Endothelial cell of umbilical vein (primary cell): Measurements from ENCODE around the gene M6PR. TPM values are rescaled to one million over a fixed set of nuclear protein-coding genes. Genes with fewer than 3 reads are reported as not detected.

Experiments
- Bru-seq: library from RNA; stranded (reverse); fragments of 400-500 nt; gene quantifications from one replicate; lab custom pipeline; 2021; lab: Mats Ljungman, UMichigan
- BruChase-seq, 2 experiments: library from RNA; stranded (reverse); fragments of 400-500 nt; gene quantifications; one replicate each; lab custom pipeline; 2021; lab: Mats Ljungman, UMichigan
- BruUV-seq: library from RNA; stranded (reverse); fragments of 400-500 nt; replicated peaks from 2 replicates; lab custom pipeline; 2021; lab: Mats Ljungman, UMichigan
- CTCF ChIA-PET: fragments of 300-600, 350-600 bp; sonication (Branson Sonifier 250); formaldehyde crosslinking; loops from one replicate; lab custom pipeline; 2021; ENCODE audit warnings: antibody characterized with exemption, inconsistent platforms; lab: Charles Lee
- POLR2A ChIA-PET: fragments of 300-600, 350-600 bp; sonication (Branson Sonifier 250); formaldehyde crosslinking; loops from one replicate; lab custom pipeline; 2021; ENCODE audit warnings: antibody characterized with exemption, inconsistent platforms; lab: Charles Lee
- DNase-seq: peaks from one replicate; pipeline ENCODE4 v3.0.0-alpha.2; 2011; ENCODE audit warnings: low read depth, low spot score
- FAIRE-seq: peaks from 2 replicates; lab custom pipeline; 2011; peaks lifted over from hg19 to GRCh38; lab: Jason Lieb, UNC
- H2AFZ ChIP-seq: 2 replicates; pipeline ENCODE4 v1.6.0; 2012; ENCODE audit warnings: low read depth, low read length, control low read depth, inconsistent platforms
- H3K27ac ChIP-seq: 2 replicates; pipeline ENCODE4 v1.5.1; 2011; ENCODE audit warnings: low read depth, mild to moderate bottlenecking, control low read depth, low read length, moderate library complexity; ENCODE audit not compliant: insufficient read depth
- H3K27me3 ChIP-seq, 2 experiments: 2 replicates each; pipeline versions ENCODE4 v1.6.0 to v1.6.1; 2011; ENCODE audit warnings: low read length in 2 of 2, mixed read lengths in 1 of 2; ENCODE audit not compliant: control insufficient read depth in 2 of 2, insufficient read depth in 2 of 2
- H3K36me3 ChIP-seq, 2 experiments: 2 replicates in 1 of 2; 3 replicates in 1 of 2; pipeline ENCODE4 v1.5.1; 2011; ENCODE audit warnings: low read length in 2 of 2, mild to moderate bottlenecking in 1 of 2, moderate library complexity in 1 of 2; ENCODE audit not compliant: control insufficient read depth in 2 of 2, insufficient read depth in 2 of 2; ENCODE audit errors: extremely low read depth in 1 of 2
- H3K4me1 ChIP-seq: 3 replicates; pipeline ENCODE4 v1.5.1; 2011; ENCODE audit warnings: mild to moderate bottlenecking, low read length; ENCODE audit not compliant: control insufficient read depth, insufficient read depth; ENCODE audit errors: extremely low read depth
- H3K4me2 ChIP-seq: 2 replicates; pipeline ENCODE4 v1.6.1; 2011; ENCODE audit warnings: low read length, control low read depth, mixed read lengths; ENCODE audit not compliant: insufficient read depth
- H3K4me3 ChIP-seq, 3 experiments: fragments of 200-600 bp in 1 of 3; sonication (generic), shearing (Covaris generic) in 1 of 3; replicated peaks in 1 of 3; 2 replicates each; pipeline ENCODE4 v1.5.1; 2011 to 2016; ENCODE audit warnings: control low read depth in 3 of 3, low read length in 3 of 3, mild to moderate bottlenecking in 2 of 3, inconsistent platforms in 1 of 3, low read depth in 1 of 3, moderate library complexity in 1 of 3; ENCODE audit not compliant: insufficient read depth in 1 of 3
- H3K79me2 ChIP-seq: 2 replicates; pipeline ENCODE4 v1.6.0; 2012; ENCODE audit warnings: low read length, inconsistent platforms; ENCODE audit not compliant: control insufficient read depth, insufficient read depth
- H3K9ac ChIP-seq: replicated peaks from 2 replicates; pipeline ENCODE3; 2011; ENCODE audit warnings: low read length, control low read depth; ENCODE audit not compliant: insufficient read depth; ENCODE audit errors: extremely low read depth
- H3K9me1 ChIP-seq: replicated peaks from 3 replicates; pipeline ENCODE4 v1.6.0; 2011; ENCODE audit warnings: mild to moderate bottlenecking, low read length; ENCODE audit not compliant: control insufficient read depth, insufficient read depth; ENCODE audit errors: extremely low read depth
- H3K9me3 ChIP-seq: replicated peaks from 2 replicates; pipeline ENCODE4 v1.5.1; 2012; ENCODE audit warnings: low read length, inconsistent platforms; ENCODE audit not compliant: control insufficient read depth, insufficient read depth
- H4K20me1 ChIP-seq: replicated peaks from 2 replicates; pipeline ENCODE3; 2011; ENCODE audit warnings: mild to moderate bottlenecking, low read length; ENCODE audit not compliant: control insufficient read depth, insufficient read depth; ENCODE audit errors: extremely low read depth
- CTCF ChIP-seq, 2 donors: IDR thresholded peaks; 1 replicate in 1 of 2; 2 replicates in 1 of 2; pipeline ENCODE4 v1.5.1; 2011; ENCODE audit warnings: low read length in 2 of 2, mild to moderate bottlenecking in 2 of 2, moderate library complexity in 2 of 2, control low read depth in 1 of 2, inconsistent platforms in 1 of 2, low read depth in 1 of 2; ENCODE audit not compliant: insufficient read depth in 1 of 2; ENCODE audit errors: extremely low read depth in 1 of 2
- EZH2 ChIP-seq: IDR thresholded peaks from 2 replicates; pipeline ENCODE4 v1.6.1; 2012; ENCODE audit warnings: borderline replicate concordance, low read depth, mild to moderate bottlenecking, moderate library complexity, low read length, inconsistent platforms; ENCODE audit not compliant: severe bottlenecking
- JUN ChIP-seq: IDR thresholded peaks from 2 replicates; pipeline ENCODE4 v1.6.1; 2011; ENCODE audit warnings: borderline replicate concordance, low read depth; ENCODE audit not compliant: insufficient read length, insufficient read depth
- MAX ChIP-seq: IDR thresholded peaks from 2 replicates; pipeline ENCODE4 v1.6.1; 2011; ENCODE audit not compliant: insufficient read depth, insufficient read length
- POLR2A ChIP-seq: IDR thresholded peaks from 2 replicates; pipeline ENCODE4 v1.6.1; 2012; ENCODE audit warnings: low read depth, mild to moderate bottlenecking, control low read depth, low read length
- POLR2AphosphoS5 ChIP-seq: IDR thresholded peaks from 2 replicates; pipeline ENCODE4 v1.6.1; 2012; ENCODE audit warnings: low read depth, mild to moderate bottlenecking, control low read depth, low read length, moderate library complexity; ENCODE audit not compliant: insufficient read depth
- dilution Hi-C: fragments of 300-500 bp; cut with MboI; formaldehyde crosslinking; loops from one replicate; pipeline ENCODE4 v1.15.0; 2019; ENCODE audit warnings: low sequenced_read_pairs; ENCODE audit not compliant: extremely low pct_ligation_motif_present
- intact Hi-C: fragments of 100-400 bp; cut with micrococcal nuclease; formaldehyde crosslinking; loops from one replicate; pipeline ENCODE4 v1.10.0; 2022
- long read RNA-seq: library from polyadenylated mRNA; stranded (forward); transcript quantifications from one replicate; pipeline ENCODE4 v2.0.0, GENCODE V29; 2021
- polyA minus RNA-seq, 3 experiments: library from RNA; depleted of rRNA, polyadenylated mRNA; stranded (reverse); fragments of >200 nt; gene quantifications; 1 replicate in 1 of 3; 2 replicates in 2 of 3; pipeline ENCODE4 v1.2.3, GENCODE V29; 2011
- polyA plus RNA-seq, 4 experiments: library from polyadenylated mRNA; depleted of rRNA in 3 of 4; stranded (reverse) in 3 of 4; unstranded in 1 of 4; fragments of >200 nt; gene quantifications; 2 replicates each; pipeline versions ENCODE4 v1.2.1 to v1.2.3, GENCODE V29; 2011 to 2012; ENCODE audit warnings: missing spikeins in 1 of 4
- total RNA-seq: library from RNA; stranded (reverse); gene quantifications from 2 replicates; pipeline ENCODE4 v1.2.3, GENCODE V29; 2021

M6PR gene
- 113 and 142 TPM in 2 replicates for total RNA-seq
- polyA plus RNA-seq: 111 and 124 TPM in 2 replicates
- polyA plus RNA-seq (2011; cell fraction: cytosol; rRNA removed): 76.1 and 79.2 TPM in 2 replicates
- polyA plus RNA-seq (2011; cell fraction: nucleus; rRNA removed): 103 and 142 TPM in 2 replicates
- polyA plus RNA-seq (2012): 80.3 and 114 TPM in 2 replicates
- polyA minus RNA-seq: 261 and 281 TPM in 2 replicates
- polyA minus RNA-seq (2011; cell fraction: cytosol; rRNA and poly(A)+ RNA removed): 116 TPM
- 44.9 and 92.8 TPM in 2 replicates for polyA minus RNA-seq (2011; cell fraction: nucleus; rRNA and poly(A)+ RNA removed)
- Bru-seq, nascent RNA: percentile 88 among the genes with signal in this experiment
- percentile 97 among the genes with signal in this experiment for BruChase-seq, experiment 1, labeled RNA remaining after a 6-hour chase
- BruChase-seq, experiment 2, labeled RNA remaining after a 2-hour chase: percentile 95 among the genes with signal in this experiment
- long read RNA-seq, transcript M6PR-201 (7 exons, 2,756 nt): major isoform, 164 of 229 reads
- long read RNA-seq, partial matches to known transcripts: 20 of 229 reads
- long read RNA-seq, other reads (novel, unspliced or antisense): 43 of 229 reads

GRCh38 chr12:8949342-8950220, at the start of gene M6PR:
TSS of gene M6PR (minus strand) at chr12:8949645. CDS start at chr12:8946404, 3,241 bp downstream.
- H3K4me2 ChIP-seq: peak within 1 kb of the TSS; percentile 99
- H2AFZ ChIP-seq: peak within 1 kb of the TSS; percentile 61
- peak within 1 kb of the TSS; percentile 98 for H3K27ac ChIP-seq
- DNase-seq (peak; percentile 95), FAIRE-seq (peak; percentile 98)
- H4K20me1 ChIP-seq: peaks cover 2% of the 10 kb centered on the region
- no peaks in the 10 kb centered on the region for H3K9me3 ChIP-seq
- H3K4me1 ChIP-seq: peaks cover 21% of the 10 kb centered on the region
- POLR2A ChIA-PET: interaction anchor here (1.2 to 1.3 kb wide), 2 partner anchors 35 to 252 kb away, joined by 3 to 4 read pairs; partner anchors contain the start of genes PHC1 and RIMKLB
- peaks cover 30% of the 10 kb centered on the region for H3K79me2 ChIP-seq
- H3K9me1 ChIP-seq: no peaks in the 10 kb centered on the region
- CTCF ChIA-PET: interaction anchor here (0.7 to 3.5 kb wide), 17 partner anchors 11 to 292 kb away, joined by 3 to 37 read pairs (median 5); partner anchors contain the start of gene PHC1
- peak within 1 kb of the TSS; percentile 58 to 96 (median 95) for H3K4me3 ChIP-seq
- dilution Hi-C loops: no loop called here
- TF ChIP-seq POLR2AphosphoS5 (peak; percentile 63), JUN (no peak), MAX (peak; percentile 51), EZH2 (no peak), CTCF (IDR thresholded peaks at IDR 0.05; ENCODE audit: extremely low read depth in 1 of 2, insufficient read depth in 1 of 2, low read depth in 1 of 2, low read length in 2 of 2) (peak; percentile 46 to 74), POLR2A (peak; percentile 75)
- intact Hi-C loops: loop anchor here (1.0 kb wide), 5 partner anchors 34 to 292 kb away; no protein-coding TSS in a partner anchor
- peaks cover 4 to 5% of the 10 kb centered on the region in 2 experiments for H3K36me3 ChIP-seq
- TSS peak; percentile 43 for BruUV-seq
- peak within 1 kb of the TSS; percentile 98 for H3K9ac ChIP-seq
- no peaks in the 10 kb centered on the region for H3K27me3 ChIP-seq
